Esophagus muscularis mucosa (tissue), 4 donors: ENCODE measurements around the gene ABCB8.

Source experiments
- EP300 ChIP-seq: sonication (generic); formaldehyde crosslinking; IDR thresholded peaks from one replicate; pipeline ENCODE4 v1.6.1; 2017; ENCODE audit warnings: antibody characterized with exemption
- POLR2A ChIP-seq: fragments of 450-650 bp; IDR thresholded peaks from one replicate; pipeline ENCODE4 v1.6.1; 2017; ENCODE audit warnings: antibody characterized with exemption, moderate library complexity, mild to moderate bottlenecking, low read depth
- TF ChIP-seq, protein P1 (sequence below), 3 experiments: fragments of 200-600 bp in 2 of 3; fragments of 450-650 bp in 1 of 3; sonication (generic) in 2 of 3; IDR thresholded peaks; one replicate each; pipeline ENCODE4 v1.5.1; 2017 to 2019; ENCODE audit warnings: antibody characterized with exemption in 3 of 3, mild to moderate bottlenecking in 2 of 3, moderate library complexity in 1 of 3

DNA sequence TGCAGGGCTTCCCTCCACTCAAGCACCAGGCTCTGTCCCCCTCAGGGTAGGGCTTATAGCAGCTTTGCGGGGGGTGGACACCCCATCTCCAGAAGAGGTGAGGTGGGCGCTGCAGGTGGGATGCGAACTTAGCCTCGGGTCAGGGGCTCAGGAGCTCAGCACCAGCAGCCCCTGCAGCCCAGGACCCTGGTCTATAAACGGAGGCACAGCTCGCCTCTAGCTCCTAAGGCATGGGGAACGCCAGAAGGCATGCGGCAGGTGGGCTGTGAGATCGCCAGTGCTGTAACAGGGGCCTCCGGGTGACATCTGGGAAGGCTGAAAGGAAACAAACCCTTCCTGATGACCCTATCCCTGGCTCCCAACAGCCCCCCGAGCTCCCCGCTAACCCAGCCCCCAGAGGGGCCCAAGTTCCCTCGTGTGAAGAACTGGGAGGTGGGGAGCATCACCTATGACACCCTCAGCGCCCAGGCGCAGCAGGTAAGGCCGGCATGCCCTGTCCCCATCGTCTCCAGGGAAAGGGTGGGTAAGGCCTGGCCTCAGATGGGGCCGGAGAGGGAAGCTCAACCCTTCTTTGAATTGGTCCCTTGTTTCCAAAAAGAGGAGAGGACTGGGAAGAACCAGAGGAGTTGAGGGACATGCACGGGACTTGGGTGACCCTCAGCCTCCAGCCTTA, 33.3 kb upstream of the ABCB8 start:
- TF ChIP-seq, protein P1, sequence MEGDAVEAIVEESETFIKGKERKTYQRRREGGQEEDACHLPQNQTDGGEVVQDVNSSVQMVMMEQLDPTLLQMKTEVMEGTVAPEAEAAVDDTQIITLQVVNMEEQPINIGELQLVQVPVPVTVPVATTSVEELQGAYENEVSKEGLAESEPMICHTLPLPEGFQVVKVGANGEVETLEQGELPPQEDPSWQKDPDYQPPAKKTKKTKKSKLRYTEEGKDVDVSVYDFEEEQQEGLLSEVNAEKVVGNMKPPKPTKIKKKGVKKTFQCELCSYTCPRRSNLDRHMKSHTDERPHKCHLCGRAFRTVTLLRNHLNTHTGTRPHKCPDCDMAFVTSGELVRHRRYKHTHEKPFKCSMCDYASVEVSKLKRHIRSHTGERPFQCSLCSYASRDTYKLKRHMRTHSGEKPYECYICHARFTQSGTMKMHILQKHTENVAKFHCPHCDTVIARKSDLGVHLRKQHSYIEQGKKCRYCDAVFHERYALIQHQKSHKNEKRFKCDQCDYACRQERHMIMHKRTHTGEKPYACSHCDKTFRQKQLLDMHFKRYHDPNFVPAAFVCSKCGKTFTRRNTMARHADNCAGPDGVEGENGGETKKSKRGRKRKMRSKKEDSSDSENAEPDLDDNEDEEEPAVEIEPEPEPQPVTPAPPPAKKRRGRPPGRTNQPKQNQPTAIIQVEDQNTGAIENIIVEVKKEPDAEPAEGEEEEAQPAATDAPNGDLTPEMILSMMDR (IDR thresholded peaks at IDR 0.05): no peak
- TF ChIP-seq POLR2A: no peak
- TF ChIP-seq EP300: no peak
